HUES48 (cell line): ENCODE measurements around the gene CDC14A.

ENCODE experiments used
- H3K27ac ChIP-seq: one replicate; pipeline ENCODE4 v1.7.0; 2013; ENCODE audit warnings: low read depth, low read length, inconsistent platforms
- H3K27me3 ChIP-seq: 2 replicates; pipeline ENCODE4 v1.6.1; 2013; ENCODE audit warnings: mild to moderate bottlenecking, low read length; ENCODE audit not compliant: control insufficient read depth, insufficient read depth
- H3K36me3 ChIP-seq: 2 replicates; pipeline ENCODE4 v1.6.1; 2013; ENCODE audit warnings: low read length; ENCODE audit not compliant: control insufficient read depth, insufficient read depth
- H3K4me1 ChIP-seq: 2 replicates; pipeline ENCODE4 v1.6.1; 2013; ENCODE audit warnings: mild to moderate bottlenecking, low read length; ENCODE audit not compliant: control insufficient read depth, insufficient read depth
- H3K4me3 ChIP-seq: 2 replicates; pipeline ENCODE4 v1.5.1; 2013; ENCODE audit warnings: mild to moderate bottlenecking, low read depth, low read length
- H3K9ac ChIP-seq: 2 replicates; pipeline ENCODE4 v1.6.1; 2013; ENCODE audit warnings: mild to moderate bottlenecking, low read depth, low read length, moderate library complexity
- H3K9me3 ChIP-seq: 2 replicates; pipeline ENCODE4 v1.6.1; 2013; ENCODE audit warnings: low read length; ENCODE audit not compliant: control insufficient read depth, insufficient read depth

CDC14A gene

GRCh38 chr1:100556925-100557605, 204.8 kb downstream of the CDC14A start:
- H3K9ac ChIP-seq, result no peak overlapping the region
- no peaks in the 10 kb centered on the region for H3K36me3 ChIP-seq
- H3K27me3 ChIP-seq, result no peaks in the 10 kb centered on the region
- peaks cover 13% of the 10 kb centered on the region; the same call in 1 of the 2 replicates for H3K4me1 ChIP-seq
- H3K27ac ChIP-seq, result no peak overlapping the region
- no peaks in the 10 kb centered on the region for H3K9me3 ChIP-seq
- H3K4me3 ChIP-seq, result no peak overlapping the region

GRCh38 chr1:100557606-100557953, 205.3 kb downstream of the CDC14A start:
- Histone ChIP-seq H3K9me3 (no peaks in the 10 kb centered on the region), H3K4me3 (no peak overlapping the region), H3K9ac (no peak overlapping the region), H3K36me3 (no peaks in the 10 kb centered on the region), H3K27me3 (no peaks in the 10 kb centered on the region), H3K27ac (no peak overlapping the region), H3K4me1 (peaks cover 13% of the 10 kb centered on the region; the same call in 1 of the 2 replicates)

- Histone ChIP-seq H3K9me3 (no peaks in the 10 kb centered on the region), H3K4me1 (no peaks in the 10 kb centered on the region), H3K4me3 (no peak overlapping the region), H3K9ac (no peak overlapping the region), H3K27me3 (no peaks in the 10 kb centered on the region), H3K27ac (no peak overlapping the region), H3K36me3 (no peaks in the 10 kb centered on the region)
These were observed 213.2 kb downstream of the CDC14A start for GRCh38 chr1:100565533-100565932.

GRCh38 chr1:100565937-100566699, 213.8 kb downstream of the CDC14A start:
- Histone ChIP-seq H3K9me3 (no peaks in the 10 kb centered on the region), H3K9ac (no peak overlapping the region), H3K27ac (no peak overlapping the region), H3K4me1 (no peaks in the 10 kb centered on the region), H3K4me3 (no peak overlapping the region), H3K27me3 (no peaks in the 10 kb centered on the region), H3K36me3 (no peaks in the 10 kb centered on the region)

- no peak overlapping the region for H3K9ac ChIP-seq
These were observed 214.8 kb downstream of the CDC14A start for GRCh38 chr1:100567062-100567461.

More at GRCh38 chr1:100567062-100567461, 214.8 kb downstream of the CDC14A start:
- Histone ChIP-seq H3K4me1 (no peaks in the 10 kb centered on the region), H3K27me3 (no peaks in the 10 kb centered on the region), H3K36me3 (no peaks in the 10 kb centered on the region), H3K9me3 (no peaks in the 10 kb centered on the region), H3K27ac (no peak overlapping the region), H3K4me3 (no peak overlapping the region)
